HG03565 (cell line): ENCODE data around the gene CHKA.

ENCODE experiments used
- ATAC-seq: cut with Tn5 transposase; IDR thresholded peaks from one replicate; pipeline ENCODE4 v1.9.1; 2021; ENCODE audit warnings: mild to moderate bottlenecking, moderate library complexity; ENCODE audit not compliant: unreplicated experiment

Gene CHKA

GRCh38 chr11:68121067-68121899 lies at the start of gene CHKA:
TSS of gene CHKA (minus strand) at chr11:68121388. CDS start at chr11:68121177, 211 bp downstream.
- ATAC-seq: peak; percentile 64

GRCh38 chr11:68169442-68169841 lies 48.3 kb upstream of the CHKA start:
- no peak for ATAC-seq

DNA sequence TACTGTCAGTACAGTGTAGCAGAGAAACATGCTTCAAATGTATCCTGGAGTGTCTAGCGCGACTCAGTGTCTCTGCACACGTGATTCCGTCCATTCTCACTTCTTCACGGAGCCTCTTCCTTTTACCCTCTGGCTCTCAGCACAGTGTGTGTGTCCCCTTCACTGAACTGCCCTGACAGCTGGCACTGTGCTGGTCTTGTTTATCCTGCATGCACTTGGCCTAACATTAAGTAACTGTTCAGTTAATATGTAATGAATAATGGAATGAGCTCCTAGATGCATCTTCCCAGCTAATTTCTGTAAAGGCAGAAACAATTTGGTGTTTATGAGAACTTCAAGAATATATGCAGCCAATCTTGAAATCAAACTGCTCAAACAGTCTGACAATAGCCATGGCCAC lies 47.5 kb upstream of the CHKA start:
- no peak for ATAC-seq

DNA sequence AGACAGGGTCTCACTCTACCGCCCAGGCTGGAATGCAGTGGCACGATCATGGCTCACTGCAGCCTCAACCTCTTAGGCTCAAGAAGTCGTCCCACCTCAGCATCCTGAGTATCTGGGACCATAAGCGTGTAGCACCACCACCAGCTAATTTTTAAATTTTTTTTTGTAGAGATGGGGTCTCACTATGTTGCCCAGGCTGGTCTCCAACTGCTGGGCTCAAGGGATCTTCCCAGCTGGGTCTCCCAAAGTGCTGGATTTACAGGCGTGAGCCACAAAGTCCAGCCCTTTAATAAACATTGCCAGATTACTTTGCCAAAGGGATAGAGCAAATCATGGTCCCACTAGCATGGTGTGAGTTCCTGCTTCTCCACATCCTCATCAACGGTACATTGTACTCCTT lies 46.3 kb upstream of the CHKA start:
- ATAC-seq: no peak

GRCh38 chr11:68166969-68167368 lies 45.8 kb upstream of the CHKA start:
- no peak for ATAC-seq

- ATAC-seq: no peak
Measured at GRCh38 chr11:68165601-68166000, 44.4 kb upstream of the CHKA start.

- ATAC-seq: no peak
Measured at GRCh38 chr11:68164437-68164836, 43.2 kb upstream of the CHKA start.

DNA sequence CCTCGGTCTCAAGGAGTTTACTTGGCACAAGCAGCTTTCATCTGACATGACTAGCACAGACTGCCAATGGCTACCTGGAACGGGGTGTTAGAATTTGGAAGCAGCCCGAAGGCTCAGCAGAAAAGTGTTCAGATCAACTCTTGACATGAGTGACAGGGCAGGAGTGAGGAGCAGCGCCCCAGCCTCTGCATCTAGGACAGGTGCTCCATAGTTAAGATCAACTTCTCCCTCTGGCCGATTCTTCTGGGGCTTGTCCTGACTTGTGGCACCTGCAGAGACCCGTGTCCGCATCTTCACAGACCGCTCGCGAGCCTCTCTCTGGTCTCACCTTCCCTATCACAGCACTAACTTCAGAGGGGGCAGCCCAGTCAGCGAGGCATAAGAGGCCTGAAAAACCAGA lies 42.5 kb upstream of the CHKA start:
- ATAC-seq: no peak

DNA sequence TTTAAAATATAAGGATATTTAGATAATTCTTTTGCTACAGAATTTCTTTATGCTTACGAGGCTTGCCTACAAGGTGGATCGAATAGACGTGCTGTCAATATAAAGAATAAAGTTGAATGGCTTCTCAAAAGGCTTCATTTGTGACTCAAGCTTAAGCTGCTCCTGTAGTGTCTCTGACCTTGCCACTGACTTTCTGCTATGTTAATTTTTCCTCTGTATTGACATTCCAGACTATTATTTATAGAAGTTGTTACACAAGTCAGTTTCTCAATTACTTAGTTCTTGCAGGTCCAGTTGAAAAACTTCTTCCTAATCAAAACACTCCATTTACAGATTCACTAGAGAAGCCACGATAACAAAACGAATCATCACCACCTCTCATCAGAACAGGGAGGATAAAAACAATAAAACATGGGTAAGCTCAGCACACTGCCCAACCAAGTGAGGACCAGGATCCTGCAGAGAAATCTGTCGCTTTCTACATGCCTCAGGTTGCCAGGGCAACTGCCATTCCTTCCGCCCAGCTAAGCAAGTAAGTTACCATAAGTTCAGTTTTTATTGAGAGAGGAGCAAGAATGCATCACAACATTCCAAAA lies 39.0 kb upstream of the CHKA start:
- ATAC-seq: no peak

GRCh38 chr11:68159665-68160064 lies 38.5 kb upstream of the CHKA start:
- no peak for ATAC-seq

GRCh38 chr11:68159161-68159560 lies 38.0 kb upstream of the CHKA start:
- no peak for ATAC-seq

DNA sequence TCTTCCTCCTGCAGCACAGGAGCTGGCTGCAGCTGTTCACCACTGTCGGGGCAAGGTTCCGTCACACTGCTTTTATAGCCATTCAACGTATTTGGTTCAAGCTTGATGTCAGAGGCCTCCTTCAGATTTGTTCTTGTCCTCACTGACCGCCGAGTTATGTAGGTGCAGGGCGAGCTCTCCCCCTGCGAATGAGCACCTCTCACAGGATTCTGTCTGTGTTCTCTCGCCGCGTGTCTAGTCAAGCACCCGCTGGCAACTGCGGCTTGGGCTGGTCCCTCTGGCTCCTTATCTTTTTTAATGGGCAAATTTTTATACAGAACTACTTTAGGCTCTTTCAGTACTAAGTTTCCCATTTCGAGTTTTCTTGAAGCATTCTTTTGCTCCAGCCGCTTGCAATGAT lies 37.4 kb upstream of the CHKA start:
- no peak for ATAC-seq

DNA sequence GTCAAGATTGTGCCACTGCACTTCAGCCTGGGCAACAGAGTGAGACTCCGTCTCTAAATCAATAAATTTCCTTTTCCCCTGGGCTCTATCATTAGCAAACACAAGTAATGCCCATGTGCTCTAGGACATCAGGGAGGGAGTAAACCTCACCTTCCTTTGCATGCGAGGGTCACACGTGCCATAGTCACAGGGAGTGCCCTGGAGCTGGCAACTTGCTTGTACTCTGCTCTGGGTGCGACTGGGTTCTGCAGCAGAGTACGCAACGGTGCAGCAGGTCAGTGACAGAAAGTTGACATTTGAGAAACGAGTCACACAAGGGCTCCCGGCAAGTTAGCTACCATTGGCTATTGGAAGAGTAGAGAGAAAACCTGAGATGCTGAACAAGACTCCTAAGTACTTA lies 32.6 kb upstream of the CHKA start:
- ATAC-seq: no peak

GRCh38 chr11:68150037-68150436 lies 28.8 kb upstream of the CHKA start:
- ATAC-seq: no peak

DNA sequence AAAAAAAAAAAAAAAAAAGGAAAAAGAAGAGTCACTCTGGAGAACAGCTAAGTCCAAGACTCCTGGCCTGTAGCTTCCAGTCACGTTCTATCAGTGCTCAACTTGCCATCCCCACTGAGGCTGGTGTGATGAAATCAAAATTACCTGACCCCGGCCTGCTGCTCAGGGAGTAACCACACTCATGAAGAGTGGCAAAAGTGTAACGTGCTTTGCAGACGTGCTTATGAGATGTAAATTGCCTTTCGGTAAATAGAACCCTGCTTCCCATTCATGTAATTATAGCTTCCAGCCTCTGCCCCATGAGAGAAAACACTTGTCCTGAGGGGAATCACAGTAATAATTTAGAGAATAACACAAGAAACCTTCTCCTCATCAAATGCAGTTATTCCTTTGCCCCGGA lies 28.2 kb upstream of the CHKA start:
- ATAC-seq: no peak

DNA sequence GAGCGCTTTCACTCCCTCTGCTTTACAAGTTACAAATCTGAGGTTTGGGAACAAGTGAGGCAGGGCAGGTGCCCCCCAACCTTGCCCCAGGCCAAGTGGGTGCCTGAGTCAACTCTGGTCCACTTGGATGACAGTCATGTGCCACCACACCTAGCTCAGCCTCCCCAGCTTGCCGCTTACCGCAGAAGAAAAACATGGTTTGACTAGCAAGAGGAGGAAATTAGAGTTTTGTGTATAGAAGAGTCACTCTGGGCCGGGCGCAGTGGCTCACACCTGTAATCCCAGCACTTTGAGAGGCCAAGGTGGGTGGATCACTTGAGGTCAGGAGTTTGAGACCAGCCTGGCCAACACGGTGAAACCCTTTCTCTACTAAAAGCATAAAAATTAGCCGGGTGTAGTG lies 27.7 kb upstream of the CHKA start:
- no peak for ATAC-seq

DNA sequence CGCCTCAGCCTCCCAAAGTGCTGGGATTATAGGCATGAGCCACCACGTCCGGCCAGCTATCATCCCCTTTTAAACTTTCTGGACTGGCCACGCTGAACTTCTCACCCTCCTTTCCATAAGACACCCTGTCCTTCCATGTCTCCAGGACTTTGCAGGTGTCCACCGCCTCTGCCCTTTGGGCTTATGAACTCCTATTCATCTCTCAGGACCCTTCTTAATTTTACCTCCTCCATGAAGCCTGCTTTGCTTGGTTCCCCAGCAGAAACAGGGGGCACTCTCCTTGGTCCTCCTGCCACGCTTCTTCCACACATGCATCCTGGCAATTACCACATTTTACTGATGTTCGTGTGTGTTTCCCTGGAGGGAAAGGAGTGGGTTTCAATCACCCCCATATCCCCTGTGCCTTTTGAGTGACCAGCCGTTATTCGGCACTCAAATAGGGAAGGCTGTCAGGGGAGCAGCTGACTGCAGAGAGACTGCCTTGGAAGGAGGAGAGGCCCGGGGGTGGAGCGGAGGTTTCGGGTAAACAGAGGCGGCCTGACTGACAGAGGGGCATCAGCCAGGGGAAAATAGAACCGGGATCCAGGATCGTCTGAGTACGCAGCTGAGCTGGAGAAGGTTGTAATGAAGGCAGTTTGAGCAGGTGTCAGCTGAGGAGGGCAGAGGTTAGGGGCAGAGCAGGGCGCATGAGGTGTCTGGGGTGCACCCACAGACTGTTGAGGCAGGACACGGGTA lies 27.1 kb upstream of the CHKA start:
- no peak for ATAC-seq

GRCh38 chr11:68146704-68147474 lies 25.7 kb upstream of the CHKA start:
- no peak for ATAC-seq

GRCh38 chr11:68146010-68146540 lies 24.9 kb upstream of the CHKA start:
- ATAC-seq: no peak

GRCh38 chr11:68145120-68145866 lies 24.1 kb upstream of the CHKA start:
- no peak for ATAC-seq
